Bronchial epithelial cell (primary cell): ENCODE data around the gene SLC35F1. TPM values are rescaled to one million over a fixed set of nuclear protein-coding genes. Genes with fewer than 3 reads are reported as not detected.

Experiments
- DNase-seq: peaks from one replicate; pipeline ENCODE4 v3.0.0-alpha.2; 2010; ENCODE audit warnings: low read depth
- FAIRE-seq: peaks from 2 replicates; lab custom pipeline; 2011; peaks lifted over from hg19 to GRCh38; lab: Jason Lieb, UNC
- H3K27me3 ChIP-seq: 2 replicates; pipeline ENCODE4 v1.5.1; 2011; ENCODE audit warnings: low read length; ENCODE audit not compliant: control insufficient read depth, insufficient read depth
- H3K36me3 ChIP-seq: 2 replicates; pipeline ENCODE4 v1.5.1; 2011; ENCODE audit warnings: low read length; ENCODE audit not compliant: control insufficient read depth, insufficient read depth
- H3K4me3 ChIP-seq: 2 replicates; pipeline ENCODE4 v1.5.1; 2011; ENCODE audit warnings: mild to moderate bottlenecking, low read depth, low read length, control low read depth
- total RNA-seq: library from RNA; depleted of rRNA; stranded (reverse); fragments of >200 nt; gene quantifications from 2 replicates; pipeline ENCODE4 v1.2.1, GENCODE V29; 2014
- TF ChIP-seq, protein P1 (sequence below): IDR thresholded peaks from 2 replicates; pipeline ENCODE4 v1.5.1; 2011; ENCODE audit warnings: mild to moderate bottlenecking, moderate library complexity, low read length, control low read depth, inconsistent platforms; ENCODE audit not compliant: insufficient read depth, severe bottlenecking

Gene SLC35F1
- total RNA-seq, 1 donor from 2014 or later, result not detected

DNA sequence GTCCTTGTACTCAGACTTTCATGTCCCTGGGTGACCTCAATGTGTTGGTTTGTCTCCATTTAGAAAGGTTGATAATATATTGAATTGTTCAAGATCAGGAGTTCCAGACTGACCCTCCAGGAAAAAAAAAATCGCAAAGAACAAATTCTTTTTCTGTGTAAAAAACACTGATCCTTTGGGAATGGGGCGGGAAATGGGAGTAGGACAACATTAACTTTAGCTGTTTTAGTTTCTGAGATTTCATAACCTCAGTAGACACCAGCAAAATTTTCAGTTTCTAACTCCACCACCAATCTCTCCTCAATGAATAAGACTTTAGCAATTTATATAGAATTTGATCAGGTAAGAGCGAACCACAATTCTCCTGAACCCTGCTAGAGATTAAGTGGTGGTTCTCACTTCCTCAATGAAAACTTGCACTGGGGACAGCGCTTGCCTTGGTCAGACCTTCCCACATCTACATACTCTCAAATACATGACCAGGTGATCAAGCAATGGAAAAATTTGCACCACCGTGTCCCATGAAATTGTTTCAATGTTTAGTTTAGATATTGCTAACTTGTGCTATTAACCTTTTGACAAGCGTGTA is 409.8 kb downstream of the SLC35F1 start:
- DNase-seq (no peak), FAIRE-seq (no peak)
- Histone ChIP-seq H3K27me3 (no peaks in the 10 kb centered on the region), H3K36me3 (no peaks in the 10 kb centered on the region), H3K4me3 (no peak overlapping the region)
- TF ChIP-seq, protein P1, sequence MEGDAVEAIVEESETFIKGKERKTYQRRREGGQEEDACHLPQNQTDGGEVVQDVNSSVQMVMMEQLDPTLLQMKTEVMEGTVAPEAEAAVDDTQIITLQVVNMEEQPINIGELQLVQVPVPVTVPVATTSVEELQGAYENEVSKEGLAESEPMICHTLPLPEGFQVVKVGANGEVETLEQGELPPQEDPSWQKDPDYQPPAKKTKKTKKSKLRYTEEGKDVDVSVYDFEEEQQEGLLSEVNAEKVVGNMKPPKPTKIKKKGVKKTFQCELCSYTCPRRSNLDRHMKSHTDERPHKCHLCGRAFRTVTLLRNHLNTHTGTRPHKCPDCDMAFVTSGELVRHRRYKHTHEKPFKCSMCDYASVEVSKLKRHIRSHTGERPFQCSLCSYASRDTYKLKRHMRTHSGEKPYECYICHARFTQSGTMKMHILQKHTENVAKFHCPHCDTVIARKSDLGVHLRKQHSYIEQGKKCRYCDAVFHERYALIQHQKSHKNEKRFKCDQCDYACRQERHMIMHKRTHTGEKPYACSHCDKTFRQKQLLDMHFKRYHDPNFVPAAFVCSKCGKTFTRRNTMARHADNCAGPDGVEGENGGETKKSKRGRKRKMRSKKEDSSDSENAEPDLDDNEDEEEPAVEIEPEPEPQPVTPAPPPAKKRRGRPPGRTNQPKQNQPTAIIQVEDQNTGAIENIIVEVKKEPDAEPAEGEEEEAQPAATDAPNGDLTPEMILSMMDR, result no peak

DNA sequence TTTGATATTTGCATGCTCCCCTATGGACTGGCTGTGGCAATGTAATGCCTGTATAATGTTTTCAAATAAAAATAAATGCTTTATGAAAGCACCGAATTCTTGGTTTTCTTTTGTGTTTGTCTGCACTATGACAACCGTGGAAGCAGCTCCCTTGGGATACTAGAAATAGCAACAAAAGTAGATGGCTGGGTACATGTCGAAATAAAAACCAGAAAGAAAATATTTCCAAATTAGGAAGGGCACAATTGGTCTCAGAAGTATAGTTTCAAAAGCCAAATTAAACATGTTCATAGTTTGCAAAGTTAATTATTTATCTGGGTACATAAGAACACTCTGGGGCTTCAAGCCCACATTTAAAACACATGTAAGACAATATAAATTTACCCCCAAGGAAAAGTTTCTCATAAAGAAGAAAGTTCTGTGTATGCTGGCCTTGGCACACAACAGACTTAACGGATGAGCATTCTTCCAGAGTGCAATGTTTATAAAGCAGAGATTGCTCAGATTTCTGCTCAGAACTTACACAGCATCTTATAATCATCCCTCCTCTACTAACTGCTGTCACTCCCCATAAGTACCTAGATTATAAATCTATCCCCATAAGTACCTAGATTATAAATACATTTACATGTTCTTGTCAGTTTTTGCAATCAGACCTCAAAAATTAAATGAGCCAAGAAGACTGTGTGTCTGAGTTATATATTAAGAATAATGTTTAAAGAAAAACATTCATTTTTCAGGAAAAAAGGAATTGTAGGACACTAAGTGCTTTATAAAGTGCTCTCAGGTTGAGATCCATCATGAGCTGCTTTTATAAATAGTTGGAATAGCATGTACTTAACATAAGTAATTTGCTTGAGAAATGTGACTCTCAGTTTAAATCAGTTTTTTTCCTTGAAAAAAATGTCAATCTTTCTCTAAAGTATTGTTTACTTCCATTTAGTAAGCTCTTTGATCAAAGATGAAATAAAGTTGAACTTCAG is 410.8 kb downstream of the SLC35F1 start:
- no peaks in the 10 kb centered on the region for H3K27me3 ChIP-seq
- no peak overlapping the region for H3K4me3 ChIP-seq
- TF ChIP-seq, protein P1, result no peak
- no peaks in the 10 kb centered on the region for H3K36me3 ChIP-seq
- DNase-seq (no peak), FAIRE-seq (no peak)

DNA sequence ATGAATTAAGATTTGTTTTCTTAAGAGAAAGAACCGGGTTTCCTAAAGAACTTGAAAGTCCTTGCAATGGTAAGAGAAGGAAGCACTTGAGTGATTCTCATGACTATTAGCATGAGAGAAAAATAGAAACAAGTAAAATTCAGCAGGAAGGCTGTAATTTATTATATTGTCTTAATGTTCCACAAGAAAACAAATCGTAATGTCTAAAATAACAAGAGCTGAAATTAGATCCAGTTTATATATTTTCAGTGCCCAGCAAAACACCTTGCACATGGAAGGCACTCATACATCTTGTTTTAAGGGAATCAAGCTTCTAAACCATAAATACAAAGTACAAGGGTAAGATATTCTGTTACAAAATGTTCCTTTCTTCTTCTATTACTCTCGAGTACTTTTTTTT is 411.6 kb downstream of the SLC35F1 start:
- TF ChIP-seq, protein P1, result no peak
- no peak overlapping the region for H3K4me3 ChIP-seq
- no peaks in the 10 kb centered on the region for H3K27me3 ChIP-seq
- H3K36me3 ChIP-seq, result no peaks in the 10 kb centered on the region
- DNase-seq, result no peak
- FAIRE-seq, result no peak

DNA sequence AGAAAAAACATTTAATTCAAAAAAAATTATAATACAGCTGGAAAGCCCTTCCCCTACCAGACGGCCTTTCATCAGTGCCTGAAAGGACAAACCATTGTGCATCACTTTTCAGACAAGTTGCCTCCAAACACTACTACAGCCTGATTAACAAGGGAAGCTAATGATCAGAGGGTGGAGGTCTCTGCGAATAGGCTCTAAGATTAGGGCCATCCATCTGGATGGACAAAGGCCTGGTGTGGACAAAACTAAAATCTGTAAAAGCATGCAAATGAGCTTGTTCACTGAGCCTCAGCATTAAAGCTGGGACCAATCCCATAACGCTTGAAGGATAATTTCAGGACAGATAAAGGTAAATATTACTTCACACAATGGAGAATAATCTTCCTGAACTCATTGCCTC is 412.4 kb downstream of the SLC35F1 start:
- Histone ChIP-seq H3K4me3 (no peak overlapping the region), H3K27me3 (no peaks in the 10 kb centered on the region)
- no peak for FAIRE-seq

DNA sequence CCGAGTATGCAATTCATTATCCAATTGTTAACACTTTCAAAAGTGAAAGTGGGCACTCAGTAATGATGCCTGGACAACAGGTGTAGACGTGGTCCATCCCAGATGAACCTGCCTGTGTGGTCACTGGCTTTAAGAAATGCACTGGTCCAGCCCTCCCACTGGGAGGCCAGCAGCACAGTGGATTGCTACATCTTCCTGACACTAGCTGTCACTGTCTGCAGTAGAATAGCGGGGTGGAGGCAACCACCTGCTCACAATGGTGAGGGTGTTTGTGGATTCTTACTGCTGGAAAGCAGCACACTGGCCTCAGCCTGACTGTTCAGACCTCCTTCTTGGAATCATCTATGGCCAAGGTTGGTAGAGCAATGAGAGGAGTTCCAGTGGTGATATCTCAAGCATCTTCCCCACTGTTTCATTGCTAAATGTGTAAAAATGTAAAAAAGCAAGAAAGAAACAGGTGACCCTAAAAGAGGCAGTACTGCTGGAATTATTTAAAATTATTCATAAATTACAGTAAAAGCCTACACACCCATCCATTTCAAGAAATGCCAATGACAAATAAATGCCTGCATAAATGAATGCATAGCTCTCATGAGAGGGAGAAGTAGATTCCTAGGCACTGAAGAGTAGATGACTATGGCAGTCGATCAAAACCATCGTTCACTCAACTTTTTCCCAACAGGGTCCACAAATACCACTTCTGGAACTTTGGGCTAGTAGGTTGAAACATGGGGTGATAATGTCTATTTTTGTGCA is 413.0 kb downstream of the SLC35F1 start:
- no peaks in the 10 kb centered on the region for H3K36me3 ChIP-seq
- H3K27me3 ChIP-seq, result no peaks in the 10 kb centered on the region
- DNase-seq, result no peak
- H3K4me3 ChIP-seq, result no peak overlapping the region
- FAIRE-seq, result no peak
- TF ChIP-seq, protein P1, result no peak

More for the DNA sequence above, 412.4 kb downstream of the SLC35F1 start:
- no peak for DNase-seq
- H3K36me3 ChIP-seq, result no peaks in the 10 kb centered on the region
- TF ChIP-seq, protein P1, result no peak
